Measurements from ENCODE around the gene AACS.

DNA sequence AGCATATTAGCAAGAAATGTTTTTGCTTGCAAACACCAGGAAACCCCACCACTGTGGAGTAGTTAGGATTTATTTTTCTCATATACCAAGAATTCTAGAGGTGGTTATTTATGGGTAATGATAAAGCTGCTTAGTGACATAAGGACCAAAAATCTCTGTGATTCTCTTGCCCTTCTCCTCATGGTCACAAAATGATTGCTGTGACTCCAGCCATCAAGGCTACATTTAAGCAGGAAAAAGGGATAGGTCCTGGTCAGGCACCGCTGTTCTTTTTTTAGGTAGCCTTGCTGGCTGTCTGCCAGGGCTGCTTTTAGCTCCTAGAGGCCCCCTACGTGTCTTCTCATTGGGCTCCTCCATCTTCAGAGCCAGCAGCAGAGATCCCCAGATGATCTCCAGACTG lies 104.2 kb downstream of the AACS start:
- TF ChIP-seq, protein P1, sequence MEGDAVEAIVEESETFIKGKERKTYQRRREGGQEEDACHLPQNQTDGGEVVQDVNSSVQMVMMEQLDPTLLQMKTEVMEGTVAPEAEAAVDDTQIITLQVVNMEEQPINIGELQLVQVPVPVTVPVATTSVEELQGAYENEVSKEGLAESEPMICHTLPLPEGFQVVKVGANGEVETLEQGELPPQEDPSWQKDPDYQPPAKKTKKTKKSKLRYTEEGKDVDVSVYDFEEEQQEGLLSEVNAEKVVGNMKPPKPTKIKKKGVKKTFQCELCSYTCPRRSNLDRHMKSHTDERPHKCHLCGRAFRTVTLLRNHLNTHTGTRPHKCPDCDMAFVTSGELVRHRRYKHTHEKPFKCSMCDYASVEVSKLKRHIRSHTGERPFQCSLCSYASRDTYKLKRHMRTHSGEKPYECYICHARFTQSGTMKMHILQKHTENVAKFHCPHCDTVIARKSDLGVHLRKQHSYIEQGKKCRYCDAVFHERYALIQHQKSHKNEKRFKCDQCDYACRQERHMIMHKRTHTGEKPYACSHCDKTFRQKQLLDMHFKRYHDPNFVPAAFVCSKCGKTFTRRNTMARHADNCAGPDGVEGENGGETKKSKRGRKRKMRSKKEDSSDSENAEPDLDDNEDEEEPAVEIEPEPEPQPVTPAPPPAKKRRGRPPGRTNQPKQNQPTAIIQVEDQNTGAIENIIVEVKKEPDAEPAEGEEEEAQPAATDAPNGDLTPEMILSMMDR (IDR thresholded peaks at IDR 0.05; ENCODE audit: low read depth, low read length, poor library complexity, severe bottlenecking): no peak
- TF ChIP-seq EZH2phosphoT487 (IDR thresholded peaks at IDR 0.05; ENCODE audit: borderline replicate concordance, low read length): no peak

All from DOHH2 (cell line).